ENCODE data around the gene JADE1. TPM values are rescaled to one million over a fixed set of nuclear protein-coding genes. Genes with fewer than 3 reads are reported as not detected.

JADE1 gene
- total and polyA plus RNA-seq, 9 of the 15 experiments (the other 6 are each of a cell fraction or from before 2014, with no cell fraction given), result 8.3 to 37.9 (median 24.4) TPM

- TF ChIP-seq CC2D1A (IDR thresholded peaks at IDR 0.05) (0 out of 2 replicates have a peak, but pooled peaks have one; percentile 11), MYBL2 (IDR thresholded peaks at IDR 0.05; ENCODE audit: low read depth) (peak; percentile 45; the same call in 1 of the 2 replicates), MYBL2 (CRISPR knock-in tag; IDR thresholded peaks at IDR 0.05; ENCODE audit: borderline replicate concordance) (no peak), BHLHE40 (IDR thresholded peaks at IDR 0.05; ENCODE audit: low read length) (peak; percentile 71; the same call in 1 of the 2 replicates), ZNF318 (IDR thresholded peaks at IDR 0.05; ENCODE audit: borderline replicate concordance in 1 of 2, low read depth in 1 of 2) (no peak), ZNF280A (IDR thresholded peaks at IDR 0.05; ENCODE audit: low read depth, partially characterized antibody) (no peak), ZNF408 (CRISPR knock-in tag; IDR thresholded peaks at IDR 0.05; ENCODE audit: low read depth) (no peak), POLR2B (IDR thresholded peaks at IDR 0.05; ENCODE audit: low read depth, partially characterized antibody) (peak; percentile 43), SP2 (IDR thresholded peaks at IDR 0.05; ENCODE audit: extremely low read depth, low read depth, low read length, poor library complexity, severe bottlenecking) (no peak), MBD1 (CRISPR knock-in tag; IDR thresholded peaks at IDR 0.05) (no peak), RBM22 (IDR thresholded peaks at IDR 0.05; ENCODE audit: low read depth, low read length, poor library complexity, severe bottlenecking) (peak; percentile 84), CBFA2T3 (IDR thresholded peaks at IDR 0.05) (peak; percentile 35; the same call in 1 of the 2 replicates), L3MBTL2 (IDR thresholded peaks at IDR 0.05) (peak; percentile 74)
Measured at GRCh38 chr4:128810871-128811570, 1.5 kb downstream of the JADE1 start (continued).

Data from K562 (cell line).